Adrenal gland (tissue), 12 donors: Measurements from ENCODE around the gene MYBPHL. TPM values are rescaled to one million over a fixed set of nuclear protein-coding genes. Genes with fewer than 3 reads are reported as not detected.
A peak's percentile ranks its signal among the peaks of the same experiment; 100 is the strongest.

Experiments
- DNase-seq, 7 donors: peaks; one replicate each; pipeline ENCODE4 v3.0.0-alpha.2; 2019 to 2020
- H3K27ac ChIP-seq, 5 donors: fragments of 200-600 bp; sonication (generic) in 4 of 5; 1 replicate in 3 of 5; 2 replicates in 2 of 5; pipeline versions ENCODE4 v1.5.1 to v1.8.0; 2016 to 2020; ENCODE audit warnings: mild to moderate bottlenecking in 1 of 5
- H3K27me3 ChIP-seq: fragments of 200-600 bp; 2 replicates; pipeline ENCODE4 v1.8.0; 2021
- H3K36me3 ChIP-seq, 2 donors: fragments of 200-600 bp; replicated peaks in 1 of 2; 1 replicate in 1 of 2; 2 replicates in 1 of 2; pipeline versions ENCODE4 v1.5.1 to v1.8.0; 2018 to 2022
- H3K4me1 ChIP-seq, 2 donors: fragments of 200-600 bp; replicated peaks in 1 of 2; 1 replicate in 1 of 2; 2 replicates in 1 of 2; pipeline versions ENCODE4 v1.5.1 to v1.8.0; 2018 to 2021
- H3K4me3 ChIP-seq, 4 donors: fragments of 200-600 bp; sonication (generic) in 3 of 4; one replicate each; pipeline ENCODE4 v1.5.1; 2016 to 2018
- H3K9me3 ChIP-seq, 3 donors: fragments of 200-600 bp; sonication (generic) in 1 of 3; replicated peaks in 1 of 3; 1 replicate in 2 of 3; 2 replicates in 1 of 3; pipeline versions ENCODE4 v1.5.1 to v1.8.0; 2016 to 2021
- CTCF ChIP-seq, 6 experiments: fragments of 450-650 bp in 4 of 6; fragments of 200-600 bp in 2 of 6; sonication (generic) in 1 of 6; IDR thresholded peaks; 1 replicate in 5 of 6; 2 replicates in 1 of 6; pipeline versions ENCODE4 v1.5.1 to v1.8.0; 2016 to 2021; ENCODE audit warnings: antibody characterized with exemption in 6 of 6, mild to moderate bottlenecking in 2 of 6, moderate library complexity in 1 of 6
- POLR2A ChIP-seq, 2 donors: fragments of 450-650 bp; IDR thresholded peaks; one replicate each; pipeline ENCODE4 v1.6.1; 2017; ENCODE audit warnings: antibody characterized with exemption in 2 of 2, mild to moderate bottlenecking in 2 of 2, moderate library complexity in 1 of 2
- WGBS, 4 donors: extraction: QIAGEN DNeasy Blood & Tissue Kit in 2 of 4; methylation state at CpG; one replicate each; pipeline versions ENCODE4 v1.1.5 to v1.1.7; 2013 to 2017; 5-methylcytosine and 5-hydroxymethylcytosine counted together
- intact Hi-C, 2 donors: fragments of 100-400 bp; cut with DNase I; formaldehyde crosslinking; loops; one replicate each; pipeline versions ENCODE4 v1.14.1 to v1.15.0; 2022 to 2023
- polyA plus RNA-seq, 3 donors: library from polyadenylated mRNA; stranded (reverse); fragments of 200-250 nt in 2 of 3; fragments of 350-450 nt in 1 of 3; fragmentation: Illumina TruSeq in 1 of 3; extraction: RNeasy Lipid Tissue Mini Kit (QIAGEN cat#74804) in 1 of 3; gene quantifications; one replicate each; pipeline ENCODE4 v1.2.3, GENCODE V29; 2013 to 2014
- total RNA-seq, 9 donors: library from RNA; depleted of rRNA in 4 of 9; stranded (reverse); fragments of >200 nt in 4 of 9; fragments of 120-200 nt in 1 of 9; fragmentation: NEBNext Ultra II Directional in 1 of 9; extraction: Animal tissue kit (Norgen Biotek cat#: 25700) in 1 of 9; gene quantifications; one replicate each; pipeline versions ENCODE4 v1.1.0 to v1.2.4, GENCODE V29; 2013 to 2023
- donor health status: healthy with polysubstance abuse.
- donor health status: Bipolar disorder and iron deficiency.
- donor health status: DM: yes; HTN: yes; CAD: no.
- donor health status: DM: no; HTN: no; CAD: no.
- donor health status: DM: no; HTN: no; CAD: no.
- donor health status: DM: yes; HTN: yes; CAD: no.

MYBPHL gene
- total and polyA plus RNA-seq, 12 donors: 0.32 to 12.3 (median 0.51) TPM; not detected in 6

- intact Hi-C loops: no loop called here
- H3K36me3 ChIP-seq: no peaks in the 10 kb centered on the region
- TF ChIP-seq CTCF (IDR thresholded peaks at IDR 0.05) (no peak), POLR2A (IDR thresholded peaks at IDR 0.05) (no peak)
- no peak overlapping the region for H3K27ac ChIP-seq
- WGBS, 4 donors: 85 to 96% (median 91%) methylated on average over 5 of the region's 5 CpGs
- peaks cover 0 to 8% of the 10 kb centered on the region in 2 donors for H3K4me1 ChIP-seq
- H3K9me3 ChIP-seq: no peaks in the 10 kb centered on the region
- no peak overlapping the region for H3K4me3 ChIP-seq
- no peaks in the 10 kb centered on the region for H3K27me3 ChIP-seq
- DNase-seq: no peak
Observed at GRCh38 chr1:109256971-109257681, 49.7 kb downstream of the MYBPHL start.

GRCh38 chr1:109256085-109256484 is 50.7 kb downstream of the MYBPHL start:
- no peak overlapping the region for H3K4me3 ChIP-seq
- TF ChIP-seq POLR2A (IDR thresholded peaks at IDR 0.05) (no peak), CTCF (IDR thresholded peaks at IDR 0.05) (no peak)
- DNase-seq: no peak
- 83 to 92% (median 89%) methylated on average over 7 of the region's 7 CpGs for WGBS, 4 donors
- no peaks in the 10 kb centered on the region for H3K27me3 ChIP-seq
- H3K27ac ChIP-seq: no peak overlapping the region
- intact Hi-C loops: no loop called here
- peaks cover 0 to 8% of the 10 kb centered on the region in 2 donors for H3K4me1 ChIP-seq
- H3K9me3 ChIP-seq: no peaks in the 10 kb centered on the region
- no peaks in the 10 kb centered on the region for H3K36me3 ChIP-seq

GRCh38 chr1:109255678-109256077 is 51.1 kb downstream of the MYBPHL start:
- Histone ChIP-seq H3K27ac (no peak overlapping the region), H3K4me1 (peaks cover 0 to 8% of the 10 kb centered on the region in 2 donors), H3K27me3 (no peaks in the 10 kb centered on the region), H3K9me3 (no peaks in the 10 kb centered on the region), H3K36me3 (no peaks in the 10 kb centered on the region), H3K4me3 (no peak overlapping the region)
- no peak for DNase-seq
- intact Hi-C loops: no loop called here
- TF ChIP-seq CTCF (IDR thresholded peaks at IDR 0.05): no peak
- TF ChIP-seq POLR2A (IDR thresholded peaks at IDR 0.05): no peak
- WGBS, 4 donors: 88 to 93% (median 91%) methylated on average over 5 of the region's 5 CpGs

- peak overlapping the region in 1 of 5 donors; percentile 60 for H3K27ac ChIP-seq
- intact Hi-C loops: no loop called here
- 66 to 74% (median 73%) methylated on average over 12 to 15 of the region's 15 CpGs for WGBS, 4 donors
- H3K4me3 ChIP-seq: no peak overlapping the region
- no peaks in the 10 kb centered on the region for H3K27me3 ChIP-seq
- no peak for DNase-seq
- H3K36me3 ChIP-seq: no peaks in the 10 kb centered on the region
- no peaks in the 10 kb centered on the region for H3K9me3 ChIP-seq
- peaks cover 0 to 8% of the 10 kb centered on the region in 2 donors for H3K4me1 ChIP-seq
- TF ChIP-seq CTCF (IDR thresholded peaks at IDR 0.05) (no peak), POLR2A (IDR thresholded peaks at IDR 0.05) (no peak)
Observed at GRCh38 chr1:109255097-109255651, 51.6 kb downstream of the MYBPHL start.
